OCI-LY3 (cell line): Measurements from ENCODE around the gene CADM2.

Source experiments
- H2AFZ ChIP-seq: fragments of 200-600, 300-600 bp; shearing (Covaris generic); 2 replicates; pipeline ENCODE4 v1.6.0; 2014; ENCODE audit warnings: antibody characterized with exemption, low read depth, low read length
- H3K27ac ChIP-seq: fragments of 200-600, 300-600 bp; sonication (generic); 2 replicates; pipeline ENCODE4 v1.5.1; 2014; ENCODE audit warnings: mild to moderate bottlenecking, low read length, moderate library complexity, mixed read lengths
- H3K27me3 ChIP-seq: fragments of 200-600, 300-600 bp; sonication (generic); 2 replicates; pipeline ENCODE4 v1.6.1; 2014; ENCODE audit warnings: low read depth, low read length, mixed read lengths
- H3K36me3 ChIP-seq: fragments of 200-600, 300-600 bp; sonication (generic); replicated peaks from 2 replicates; pipeline ENCODE3; 2014; ENCODE audit warnings: low read depth, low read length, mixed read lengths
- H3K4me1 ChIP-seq: fragments of 300-600, 200-600 bp; sonication (generic); 2 replicates; pipeline ENCODE4 v1.6.1; 2014; ENCODE audit warnings: low read length, mixed read lengths
- H3K4me2 ChIP-seq: fragments of 200-600, 300-600 bp; sonication (generic); 2 replicates; pipeline ENCODE4 v1.6.1; 2014; ENCODE audit warnings: low read length, mixed read lengths
- H3K4me3 ChIP-seq: fragments of 300-600, 200-600 bp; sonication (generic); 2 replicates; pipeline ENCODE4 v1.5.1; 2014; ENCODE audit warnings: antibody characterized with exemption, mild to moderate bottlenecking, low read length, moderate library complexity
- H3K79me2 ChIP-seq: fragments of 300-600, 200-600 bp; shearing (Covaris generic); 2 replicates; pipeline ENCODE4 v1.6.1; 2014; ENCODE audit warnings: mild to moderate bottlenecking, low read length, mixed read lengths
- H3K9ac ChIP-seq: fragments of 300-600, 200-600 bp; shearing (Covaris generic); 2 replicates; pipeline ENCODE4 v1.6.0; 2014; ENCODE audit warnings: mild to moderate bottlenecking, low read length, moderate library complexity
- H3K9me3 ChIP-seq: fragments of 200-600, 300-600 bp; shearing (Covaris generic); 2 replicates; pipeline ENCODE4 v1.6.1; 2014; ENCODE audit warnings: low read length, mixed read lengths; ENCODE audit not compliant: insufficient read depth
- H4K20me1 ChIP-seq: fragments of 200-600, 300-600 bp; sonication (generic); 2 replicates; pipeline ENCODE4 v1.6.1; 2016; ENCODE audit warnings: low read length, mixed read lengths; ENCODE audit not compliant: insufficient read depth
- CTCF ChIP-seq: fragments of 200-600, 300-600 bp; sonication (generic); IDR thresholded peaks from 2 replicates; pipeline ENCODE4 v1.5.1; 2014; ENCODE audit warnings: antibody characterized with exemption, low read length, low read depth
- EZH2phosphoT487 ChIP-seq: fragments of 200-600 bp; shearing (Covaris generic); IDR thresholded peaks from 2 replicates; pipeline ENCODE4 v1.6.1; 2018; ENCODE audit warnings: antibody characterized with exemption, mixed run types, low read depth

The CADM2 gene

GRCh38 chr3:85041562-85042055 lies 82.8 kb downstream of the CADM2 start:
- H3K4me2 ChIP-seq, result no peak overlapping the region
- no peak overlapping the region for H3K27ac ChIP-seq
- H3K79me2 ChIP-seq, result no peaks in the 10 kb centered on the region
- no peaks in the 10 kb centered on the region for H4K20me1 ChIP-seq
- no peaks in the 10 kb centered on the region for H3K27me3 ChIP-seq
- H3K9ac ChIP-seq, result no peak overlapping the region
- no peak for TF ChIP-seq CTCF
- TF ChIP-seq EZH2phosphoT487, result no peak
- H3K4me3 ChIP-seq, result no peak overlapping the region
- no peak overlapping the region for H2AFZ ChIP-seq
- H3K9me3 ChIP-seq, result no peaks in the 10 kb centered on the region
- H3K36me3 ChIP-seq, result no peaks in the 10 kb centered on the region
- no peaks in the 10 kb centered on the region for H3K4me1 ChIP-seq

- H4K20me1 ChIP-seq, result no peaks in the 10 kb centered on the region
- H3K9ac ChIP-seq, result no peak overlapping the region
- H2AFZ ChIP-seq, result no peak overlapping the region; the same call in 1 of the 2 replicates
- TF ChIP-seq CTCF (no peak), EZH2phosphoT487 (no peak)
- no peaks in the 10 kb centered on the region for H3K27me3 ChIP-seq
- H3K79me2 ChIP-seq, result no peaks in the 10 kb centered on the region
- no peak overlapping the region for H3K4me3 ChIP-seq
- no peaks in the 10 kb centered on the region for H3K36me3 ChIP-seq
- no peak overlapping the region for H3K4me2 ChIP-seq
- H3K27ac ChIP-seq, result no peak overlapping the region
- no peaks in the 10 kb centered on the region for H3K9me3 ChIP-seq
- no peaks in the 10 kb centered on the region for H3K4me1 ChIP-seq
Measured at GRCh38 chr3:85050821-85051220, 92.0 kb downstream of the CADM2 start.

GRCh38 chr3:85051786-85052185 lies 93.0 kb downstream of the CADM2 start:
- H3K27me3 ChIP-seq, result no peaks in the 10 kb centered on the region
- H3K4me2 ChIP-seq, result no peak overlapping the region
- no peaks in the 10 kb centered on the region for H3K9me3 ChIP-seq
- no peaks in the 10 kb centered on the region for H3K36me3 ChIP-seq
- no peak overlapping the region for H3K9ac ChIP-seq
- no peaks in the 10 kb centered on the region for H4K20me1 ChIP-seq
- H2AFZ ChIP-seq, result no peak overlapping the region
- no peak overlapping the region for H3K27ac ChIP-seq
- no peak for TF ChIP-seq EZH2phosphoT487
- TF ChIP-seq CTCF, result no peak
- no peak overlapping the region for H3K4me3 ChIP-seq
- H3K4me1 ChIP-seq, result no peaks in the 10 kb centered on the region
- H3K79me2 ChIP-seq, result no peaks in the 10 kb centered on the region

GRCh38 chr3:85053626-85054025 lies 94.8 kb downstream of the CADM2 start:
- H3K4me3 ChIP-seq, result no peak overlapping the region
- H3K4me2 ChIP-seq, result no peak overlapping the region
- no peaks in the 10 kb centered on the region for H3K4me1 ChIP-seq
- H3K27me3 ChIP-seq, result no peaks in the 10 kb centered on the region
- H3K27ac ChIP-seq, result no peak overlapping the region
- no peak for TF ChIP-seq EZH2phosphoT487
- TF ChIP-seq CTCF, result no peak
- H4K20me1 ChIP-seq, result no peaks in the 10 kb centered on the region
- H3K79me2 ChIP-seq, result no peaks in the 10 kb centered on the region
- no peaks in the 10 kb centered on the region for H3K36me3 ChIP-seq
- no peaks in the 10 kb centered on the region for H3K9me3 ChIP-seq
- no peak overlapping the region for H3K9ac ChIP-seq
- no peak overlapping the region for H2AFZ ChIP-seq
